ENCODE measurements around the gene TRIM67.

DNA sequence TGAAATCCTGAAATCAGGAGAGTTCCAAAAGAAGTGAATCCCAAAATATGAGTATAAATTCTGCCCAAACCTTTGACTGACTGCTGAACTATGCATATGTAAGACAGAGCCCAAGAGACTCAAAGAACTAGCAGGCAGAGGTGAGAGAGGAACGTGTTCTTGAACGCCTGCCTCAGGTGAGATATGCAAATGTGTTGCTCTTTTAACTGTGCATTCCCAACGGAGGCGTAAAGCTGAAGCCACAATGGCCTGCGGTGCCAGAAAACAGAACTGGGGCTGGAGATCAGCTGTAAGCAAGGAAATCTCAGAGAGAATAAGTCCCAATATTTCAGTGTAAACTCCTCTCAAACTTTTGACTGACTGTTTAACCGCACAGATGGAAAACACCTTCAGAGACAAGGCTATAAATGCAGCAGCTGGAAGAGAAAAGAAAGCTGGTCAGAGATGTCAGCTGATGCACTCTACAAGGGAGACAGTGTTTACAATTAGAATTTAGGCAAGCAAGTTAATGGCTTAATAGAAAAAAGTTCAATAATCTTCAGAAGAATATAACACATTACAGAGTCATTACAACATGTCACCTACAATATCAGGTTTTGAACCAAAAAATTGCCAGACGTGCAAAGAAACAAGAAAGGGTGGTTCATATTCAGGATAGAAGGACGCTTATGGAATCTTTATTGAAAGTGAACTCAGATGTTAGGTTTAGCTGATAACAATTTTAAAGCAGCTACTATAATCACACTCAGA is 43.0 kb upstream of the TRIM67 start:
- TF ChIP-seq RCOR1 (IDR thresholded peaks at IDR 0.05; ENCODE audit: low read depth, low read length) (no peak), NR3C1 (IDR thresholded peaks at IDR 0.05) (no peak), FOSL2 (IDR thresholded peaks at IDR 0.05) (no peak), FOSL2 (CRISPR knock-in tag; IDR thresholded peaks at IDR 0.05) (no peak), POLR2A (IDR thresholded peaks at IDR 0.05; ENCODE audit: low read length) (no peak)
- TF ChIP-seq, protein P1, sequence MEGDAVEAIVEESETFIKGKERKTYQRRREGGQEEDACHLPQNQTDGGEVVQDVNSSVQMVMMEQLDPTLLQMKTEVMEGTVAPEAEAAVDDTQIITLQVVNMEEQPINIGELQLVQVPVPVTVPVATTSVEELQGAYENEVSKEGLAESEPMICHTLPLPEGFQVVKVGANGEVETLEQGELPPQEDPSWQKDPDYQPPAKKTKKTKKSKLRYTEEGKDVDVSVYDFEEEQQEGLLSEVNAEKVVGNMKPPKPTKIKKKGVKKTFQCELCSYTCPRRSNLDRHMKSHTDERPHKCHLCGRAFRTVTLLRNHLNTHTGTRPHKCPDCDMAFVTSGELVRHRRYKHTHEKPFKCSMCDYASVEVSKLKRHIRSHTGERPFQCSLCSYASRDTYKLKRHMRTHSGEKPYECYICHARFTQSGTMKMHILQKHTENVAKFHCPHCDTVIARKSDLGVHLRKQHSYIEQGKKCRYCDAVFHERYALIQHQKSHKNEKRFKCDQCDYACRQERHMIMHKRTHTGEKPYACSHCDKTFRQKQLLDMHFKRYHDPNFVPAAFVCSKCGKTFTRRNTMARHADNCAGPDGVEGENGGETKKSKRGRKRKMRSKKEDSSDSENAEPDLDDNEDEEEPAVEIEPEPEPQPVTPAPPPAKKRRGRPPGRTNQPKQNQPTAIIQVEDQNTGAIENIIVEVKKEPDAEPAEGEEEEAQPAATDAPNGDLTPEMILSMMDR (IDR thresholded peaks at IDR 0.05), result no peak
- TF ChIP-seq, protein P2, sequence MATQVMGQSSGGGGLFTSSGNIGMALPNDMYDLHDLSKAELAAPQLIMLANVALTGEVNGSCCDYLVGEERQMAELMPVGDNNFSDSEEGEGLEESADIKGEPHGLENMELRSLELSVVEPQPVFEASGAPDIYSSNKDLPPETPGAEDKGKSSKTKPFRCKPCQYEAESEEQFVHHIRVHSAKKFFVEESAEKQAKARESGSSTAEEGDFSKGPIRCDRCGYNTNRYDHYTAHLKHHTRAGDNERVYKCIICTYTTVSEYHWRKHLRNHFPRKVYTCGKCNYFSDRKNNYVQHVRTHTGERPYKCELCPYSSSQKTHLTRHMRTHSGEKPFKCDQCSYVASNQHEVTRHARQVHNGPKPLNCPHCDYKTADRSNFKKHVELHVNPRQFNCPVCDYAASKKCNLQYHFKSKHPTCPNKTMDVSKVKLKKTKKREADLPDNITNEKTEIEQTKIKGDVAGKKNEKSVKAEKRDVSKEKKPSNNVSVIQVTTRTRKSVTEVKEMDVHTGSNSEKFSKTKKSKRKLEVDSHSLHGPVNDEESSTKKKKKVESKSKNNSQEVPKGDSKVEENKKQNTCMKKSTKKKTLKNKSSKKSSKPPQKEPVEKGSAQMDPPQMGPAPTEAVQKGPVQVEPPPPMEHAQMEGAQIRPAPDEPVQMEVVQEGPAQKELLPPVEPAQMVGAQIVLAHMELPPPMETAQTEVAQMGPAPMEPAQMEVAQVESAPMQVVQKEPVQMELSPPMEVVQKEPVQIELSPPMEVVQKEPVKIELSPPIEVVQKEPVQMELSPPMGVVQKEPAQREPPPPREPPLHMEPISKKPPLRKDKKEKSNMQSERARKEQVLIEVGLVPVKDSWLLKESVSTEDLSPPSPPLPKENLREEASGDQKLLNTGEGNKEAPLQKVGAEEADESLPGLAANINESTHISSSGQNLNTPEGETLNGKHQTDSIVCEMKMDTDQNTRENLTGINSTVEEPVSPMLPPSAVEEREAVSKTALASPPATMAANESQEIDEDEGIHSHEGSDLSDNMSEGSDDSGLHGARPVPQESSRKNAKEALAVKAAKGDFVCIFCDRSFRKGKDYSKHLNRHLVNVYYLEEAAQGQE (IDR thresholded peaks at IDR 0.05), result no peak
- TF ChIP-seq, protein P3, sequence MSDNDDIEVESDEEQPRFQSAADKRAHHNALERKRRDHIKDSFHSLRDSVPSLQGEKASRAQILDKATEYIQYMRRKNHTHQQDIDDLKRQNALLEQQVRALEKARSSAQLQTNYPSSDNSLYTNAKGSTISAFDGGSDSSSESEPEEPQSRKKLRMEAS (IDR thresholded peaks at IDR 0.05), result no peak
- TF ChIP-seq, protein P4, sequence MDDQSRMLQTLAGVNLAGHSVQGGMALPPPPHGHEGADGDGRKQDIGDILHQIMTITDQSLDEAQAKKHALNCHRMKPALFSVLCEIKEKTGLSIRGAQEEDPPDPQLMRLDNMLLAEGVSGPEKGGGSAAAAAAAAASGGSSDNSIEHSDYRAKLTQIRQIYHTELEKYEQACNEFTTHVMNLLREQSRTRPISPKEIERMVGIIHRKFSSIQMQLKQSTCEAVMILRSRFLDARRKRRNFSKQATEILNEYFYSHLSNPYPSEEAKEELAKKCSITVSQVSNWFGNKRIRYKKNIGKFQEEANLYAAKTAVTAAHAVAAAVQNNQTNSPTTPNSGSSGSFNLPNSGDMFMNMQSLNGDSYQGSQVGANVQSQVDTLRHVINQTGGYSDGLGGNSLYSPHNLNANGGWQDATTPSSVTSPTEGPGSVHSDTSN (IDR thresholded peaks at IDR 0.05), result no peak

All from A549 (cell line).